OCI-LY3 (cell line): Measurements from ENCODE around the gene NKAIN4.

Experiments used
- H2AFZ ChIP-seq: fragments of 200-600, 300-600 bp; shearing (Covaris generic); 2 replicates; pipeline ENCODE4 v1.6.0; 2014; ENCODE audit warnings: antibody characterized with exemption, low read depth, low read length
- H3K27ac ChIP-seq: fragments of 200-600, 300-600 bp; sonication (generic); 2 replicates; pipeline ENCODE4 v1.5.1; 2014; ENCODE audit warnings: mild to moderate bottlenecking, low read length, moderate library complexity, mixed read lengths
- H3K27me3 ChIP-seq: fragments of 200-600, 300-600 bp; sonication (generic); 2 replicates; pipeline ENCODE4 v1.6.1; 2014; ENCODE audit warnings: low read depth, low read length, mixed read lengths
- H3K36me3 ChIP-seq: fragments of 200-600, 300-600 bp; sonication (generic); replicated peaks from 2 replicates; pipeline ENCODE3; 2014; ENCODE audit warnings: low read depth, low read length, mixed read lengths
- H3K4me1 ChIP-seq: fragments of 300-600, 200-600 bp; sonication (generic); 2 replicates; pipeline ENCODE4 v1.6.1; 2014; ENCODE audit warnings: low read length, mixed read lengths
- H3K4me2 ChIP-seq: fragments of 200-600, 300-600 bp; sonication (generic); 2 replicates; pipeline ENCODE4 v1.6.1; 2014; ENCODE audit warnings: low read length, mixed read lengths
- H3K4me3 ChIP-seq: fragments of 300-600, 200-600 bp; sonication (generic); 2 replicates; pipeline ENCODE4 v1.5.1; 2014; ENCODE audit warnings: antibody characterized with exemption, mild to moderate bottlenecking, low read length, moderate library complexity
- H3K79me2 ChIP-seq: fragments of 300-600, 200-600 bp; shearing (Covaris generic); 2 replicates; pipeline ENCODE4 v1.6.1; 2014; ENCODE audit warnings: mild to moderate bottlenecking, low read length, mixed read lengths
- H3K9ac ChIP-seq: fragments of 300-600, 200-600 bp; shearing (Covaris generic); 2 replicates; pipeline ENCODE4 v1.6.0; 2014; ENCODE audit warnings: mild to moderate bottlenecking, low read length, moderate library complexity
- H3K9me3 ChIP-seq: fragments of 200-600, 300-600 bp; shearing (Covaris generic); 2 replicates; pipeline ENCODE4 v1.6.1; 2014; ENCODE audit warnings: low read length, mixed read lengths; ENCODE audit not compliant: insufficient read depth
- H4K20me1 ChIP-seq: fragments of 200-600, 300-600 bp; sonication (generic); 2 replicates; pipeline ENCODE4 v1.6.1; 2016; ENCODE audit warnings: low read length, mixed read lengths; ENCODE audit not compliant: insufficient read depth
- EZH2phosphoT487 ChIP-seq: fragments of 200-600 bp; shearing (Covaris generic); IDR thresholded peaks from 2 replicates; pipeline ENCODE4 v1.6.1; 2018; ENCODE audit warnings: antibody characterized with exemption, mixed run types, low read depth
- TF ChIP-seq, protein P1 (sequence below): fragments of 200-600, 300-600 bp; sonication (generic); IDR thresholded peaks from 2 replicates; pipeline ENCODE4 v1.5.1; 2014; ENCODE audit warnings: antibody characterized with exemption, low read length, low read depth

Gene NKAIN4

GRCh38 chr20:63285636-63286615 lies 31.7 kb upstream of the NKAIN4 start:
- no peak overlapping the region for H3K4me3 ChIP-seq
- no peak overlapping the region for H3K9ac ChIP-seq

GRCh38 chr20:63284981-63285524 lies 30.8 kb upstream of the NKAIN4 start:
- Histone ChIP-seq H3K27me3 (no peaks in the 10 kb centered on the region), H4K20me1 (0 out of 2 replicates have a peak, but pooled peaks cover 3% of the 10 kb centered on the region), H3K4me1 (no peaks in the 10 kb centered on the region), H3K79me2 (no peaks in the 10 kb centered on the region), H3K36me3 (peaks cover 13% of the 10 kb centered on the region), H3K9ac (no peak overlapping the region), H3K9me3 (no peaks in the 10 kb centered on the region), H3K27ac (no peak overlapping the region), H3K4me2 (no peak overlapping the region), H3K4me3 (no peak overlapping the region), H2AFZ (no peak overlapping the region)
- TF ChIP-seq, protein P1, sequence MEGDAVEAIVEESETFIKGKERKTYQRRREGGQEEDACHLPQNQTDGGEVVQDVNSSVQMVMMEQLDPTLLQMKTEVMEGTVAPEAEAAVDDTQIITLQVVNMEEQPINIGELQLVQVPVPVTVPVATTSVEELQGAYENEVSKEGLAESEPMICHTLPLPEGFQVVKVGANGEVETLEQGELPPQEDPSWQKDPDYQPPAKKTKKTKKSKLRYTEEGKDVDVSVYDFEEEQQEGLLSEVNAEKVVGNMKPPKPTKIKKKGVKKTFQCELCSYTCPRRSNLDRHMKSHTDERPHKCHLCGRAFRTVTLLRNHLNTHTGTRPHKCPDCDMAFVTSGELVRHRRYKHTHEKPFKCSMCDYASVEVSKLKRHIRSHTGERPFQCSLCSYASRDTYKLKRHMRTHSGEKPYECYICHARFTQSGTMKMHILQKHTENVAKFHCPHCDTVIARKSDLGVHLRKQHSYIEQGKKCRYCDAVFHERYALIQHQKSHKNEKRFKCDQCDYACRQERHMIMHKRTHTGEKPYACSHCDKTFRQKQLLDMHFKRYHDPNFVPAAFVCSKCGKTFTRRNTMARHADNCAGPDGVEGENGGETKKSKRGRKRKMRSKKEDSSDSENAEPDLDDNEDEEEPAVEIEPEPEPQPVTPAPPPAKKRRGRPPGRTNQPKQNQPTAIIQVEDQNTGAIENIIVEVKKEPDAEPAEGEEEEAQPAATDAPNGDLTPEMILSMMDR, result no peak
- TF ChIP-seq EZH2phosphoT487, result no peak

More at GRCh38 chr20:63285636-63286615, 31.7 kb upstream of the NKAIN4 start:
- Histone ChIP-seq H3K4me2 (no peak overlapping the region), H3K4me1 (no peaks in the 10 kb centered on the region), H4K20me1 (0 out of 2 replicates have a peak, but pooled peaks cover 3% of the 10 kb centered on the region), H3K36me3 (peaks cover 10% of the 10 kb centered on the region), H3K9me3 (no peaks in the 10 kb centered on the region), H3K27ac (no peak overlapping the region), H2AFZ (no peak overlapping the region), H3K79me2 (no peaks in the 10 kb centered on the region), H3K27me3 (no peaks in the 10 kb centered on the region)
- no peak for TF ChIP-seq EZH2phosphoT487
- TF ChIP-seq, protein P1, result no peak

DNA sequence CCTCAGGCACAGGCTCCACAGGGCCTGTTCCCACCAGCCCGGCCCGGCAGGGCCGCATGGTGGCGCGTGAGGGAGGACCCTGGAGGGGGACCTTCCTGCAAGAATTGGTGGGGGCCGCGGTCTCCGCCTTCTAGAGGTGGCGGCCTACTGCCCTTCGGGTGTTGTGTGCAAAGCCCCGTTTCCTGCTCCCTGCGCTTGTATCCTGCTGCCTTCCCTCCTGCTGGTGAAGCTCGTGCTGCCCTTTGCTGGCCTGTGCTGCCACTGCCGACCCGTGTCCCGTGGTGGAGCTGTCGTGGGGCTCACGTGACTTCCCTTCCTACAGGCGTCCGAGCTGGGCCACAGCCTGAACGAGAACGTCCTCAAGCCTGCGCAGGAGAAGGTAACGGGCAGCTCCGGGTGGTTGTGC lies 30.3 kb upstream of the NKAIN4 start:
- Histone ChIP-seq H3K4me2 (no peak overlapping the region), H3K27me3 (no peaks in the 10 kb centered on the region), H2AFZ (no peak overlapping the region), H3K27ac (no peak overlapping the region), H3K4me1 (no peaks in the 10 kb centered on the region), H3K9ac (no peak overlapping the region), H4K20me1 (0 out of 2 replicates have a peak, but pooled peaks cover 3% of the 10 kb centered on the region), H3K4me3 (no peak overlapping the region), H3K79me2 (no peaks in the 10 kb centered on the region), H3K9me3 (no peaks in the 10 kb centered on the region), H3K36me3 (peaks cover 13% of the 10 kb centered on the region)
- TF ChIP-seq EZH2phosphoT487, result no peak
- TF ChIP-seq, protein P1, result no peak

DNA sequence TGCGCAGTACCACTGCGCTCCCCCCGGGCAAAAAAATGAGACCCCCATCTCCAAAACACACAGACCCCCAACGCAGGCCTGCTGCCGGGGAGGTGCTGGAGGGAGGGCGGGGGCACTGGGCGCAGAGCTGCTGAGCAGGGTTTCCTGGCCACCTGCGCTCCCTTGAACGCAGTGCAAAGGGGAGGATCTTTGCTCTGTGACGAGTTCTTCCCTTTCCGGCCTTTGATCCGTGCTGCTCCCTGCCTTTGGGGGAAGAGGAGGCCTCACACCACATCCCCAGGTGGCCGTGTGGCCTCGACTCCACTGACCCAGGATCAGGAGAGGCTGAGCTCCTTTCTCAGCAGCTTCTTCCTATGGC lies 29.8 kb upstream of the NKAIN4 start:
- Histone ChIP-seq H3K9ac (no peak overlapping the region), H3K27ac (no peak overlapping the region), H3K4me1 (no peaks in the 10 kb centered on the region), H3K9me3 (no peaks in the 10 kb centered on the region), H3K4me2 (no peak overlapping the region), H3K4me3 (no peak overlapping the region), H3K79me2 (no peaks in the 10 kb centered on the region), H2AFZ (no peak overlapping the region), H3K36me3 (peaks cover 15% of the 10 kb centered on the region), H3K27me3 (no peaks in the 10 kb centered on the region), H4K20me1 (0 out of 2 replicates have a peak, but pooled peaks cover 3% of the 10 kb centered on the region)
- TF ChIP-seq EZH2phosphoT487, result no peak
- TF ChIP-seq, protein P1, result no peak
